Panc1 (cell line): ENCODE measurements around the gene RAX2. TPM values are rescaled to one million over a fixed set of nuclear protein-coding genes. Genes with fewer than 3 reads are reported as not detected.

Source experiments
- ATAC-seq: fragments of 200-7000 bp; cut with Tn5 transposase; 2 replicates; pipeline ENCODE4 v1.9.1; 2020; ENCODE audit warnings: mild to moderate bottlenecking, moderate library complexity
- BruUV-seq: library from RNA; stranded (reverse); fragments of 400-500 nt; replicated peaks from 2 replicates; lab custom pipeline; 2021; lab: Mats Ljungman, UMichigan
- CTCF ChIA-PET: fragments of 300-600 bp; sonication (Branson Sonifier 250); formaldehyde crosslinking; loops from one replicate; lab custom pipeline; 2022; ENCODE audit warnings: antibody characterized with exemption; lab: Charles Lee
- POLR2A ChIA-PET: fragments of 300-600 bp; sonication (Branson Sonifier 250); formaldehyde crosslinking; loops from one replicate; lab custom pipeline; 2022; ENCODE audit warnings: antibody characterized with exemption; lab: Charles Lee
- DNase-seq: peaks from one replicate; pipeline ENCODE4 v3.0.0-alpha.2; 2010; ENCODE audit warnings: low read depth, low spot score
- H3K27ac ChIP-seq: 2 replicates; pipeline ENCODE4 v1.5.1; 2011; ENCODE audit warnings: mild to moderate bottlenecking, low read length, inconsistent platforms
- H3K27me3 ChIP-seq: fragments of 200-500 bp; sonication (Bioruptor generic); 2 replicates; pipeline ENCODE4 v1.6.0; 2014; ENCODE audit warnings: low read length, inconsistent platforms; ENCODE audit not compliant: control insufficient read depth, insufficient read depth
- H3K36me3 ChIP-seq: fragments of 200-500 bp; sonication (Bioruptor generic); 2 replicates; pipeline ENCODE4 v1.5.1; 2014; ENCODE audit warnings: inconsistent platforms, mild to moderate bottlenecking, low read length, moderate library complexity; ENCODE audit not compliant: control insufficient read depth, insufficient read depth
- H3K4me1 ChIP-seq: 2 replicates; pipeline ENCODE4 v1.5.1; 2011; ENCODE audit warnings: inconsistent platforms, mild to moderate bottlenecking, low read length, moderate library complexity; ENCODE audit not compliant: control insufficient read depth, insufficient read depth
- H3K4me3 ChIP-seq, 2 experiments: 2 replicates each; pipeline ENCODE4 v1.5.1; 2011 to 2012; ENCODE audit warnings: low read depth in 2 of 2, low read length in 2 of 2, mild to moderate bottlenecking in 2 of 2, inconsistent platforms in 1 of 2, moderate library complexity in 1 of 2
- H3K9me3 ChIP-seq: fragments of 200-500 bp; sonication (Bioruptor generic); 2 replicates; pipeline ENCODE4 v1.5.1; 2014; ENCODE audit warnings: low read depth, mild to moderate bottlenecking, inconsistent platforms, low read length, moderate library complexity; ENCODE audit not compliant: control insufficient read depth, insufficient read depth
- POLR2AphosphoS5 ChIP-seq: IDR thresholded peaks from 2 replicates; pipeline ENCODE4 v1.6.1; 2012; ENCODE audit warnings: mild to moderate bottlenecking, low read depth, low read length, moderate library complexity
- SIN3A ChIP-seq: IDR thresholded peaks from 2 replicates; pipeline ENCODE4 v1.6.1; 2012; ENCODE audit warnings: low read depth, mild to moderate bottlenecking, low read length, moderate library complexity, borderline replicate concordance; ENCODE audit not compliant: insufficient read depth
- TCF7L2 ChIP-seq: IDR thresholded peaks from 2 replicates; pipeline ENCODE4 v1.6.1; 2011; ENCODE audit warnings: mild to moderate bottlenecking, low read depth, low read length, inconsistent platforms
- in situ Hi-C: cut with HindIII; loops from 2 replicates; pipeline ENCODE4 v1.10.0; 2016; ENCODE audit warnings: low sequenced_read_pairs, low pct_unique_long_range_greater_than_20kb
- intact Hi-C: fragments of 100-400 bp; cut with micrococcal nuclease; formaldehyde crosslinking; loops from one replicate; pipeline ENCODE4 v1.10.0; 2022; ENCODE audit not compliant: unreplicated experiment
- total RNA-seq: library from RNA; stranded (reverse); gene quantifications from one replicate; pipeline ENCODE4 v1.2.1, GENCODE V29; 2021; ENCODE audit not compliant: unreplicated experiment
- TF ChIP-seq, protein P1 (sequence below): fragments of 450-650 bp; IDR thresholded peaks from 2 replicates; pipeline ENCODE4 v1.5.1; 2017; ENCODE audit warnings: mild to moderate bottlenecking
- TF ChIP-seq, protein P2 (sequence below), 2 experiments: IDR thresholded peaks; 2 replicates each; pipeline ENCODE4 v1.6.1; 2011 to 2012; ENCODE audit warnings: low read depth in 2 of 2, control low read depth in 1 of 2, low read length in 1 of 2, mild to moderate bottlenecking in 1 of 2, moderate library complexity in 1 of 2; ENCODE audit not compliant: insufficient read depth in 1 of 2

RAX2 gene
- total RNA-seq, 1 experiment from 2014 or later = not detected

DNA sequence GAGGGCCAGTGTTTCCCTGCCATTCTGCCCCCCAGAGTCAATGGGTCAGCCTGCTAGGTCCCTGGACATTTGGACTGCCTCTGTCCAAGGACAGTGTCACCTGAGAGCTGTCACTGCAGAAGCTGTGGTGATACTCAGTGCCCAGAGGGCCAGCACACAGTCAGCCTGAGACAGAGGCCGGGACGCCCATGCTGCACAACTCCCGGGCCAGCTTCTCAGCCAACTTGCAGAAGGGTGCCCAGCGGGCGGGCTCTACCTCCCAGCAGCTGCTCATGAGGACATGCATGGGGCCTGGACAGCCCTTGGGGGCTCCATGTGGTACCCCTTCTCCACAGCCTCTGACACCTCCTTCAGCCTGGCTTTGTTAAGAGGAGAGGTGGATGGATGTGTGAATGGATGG is 3.8 kb upstream of the RAX2 start:
- ATAC-seq (no peak), DNase-seq (no peak)
- intact Hi-C loops (no loop called here), in situ Hi-C loops (no loop called here)
- BruUV-seq = no TSS peak
- no peaks in the 10 kb centered on the region for H3K4me1 ChIP-seq
- H3K27ac ChIP-seq = no peak overlapping the region
- CTCF ChIA-PET = interaction anchor here (0.6 kb wide), 1 partner anchor 83 kb away, joined by 3 read pairs; no protein-coding TSS in a partner anchor
- no peak overlapping the region for H3K4me3 ChIP-seq
- no peaks in the 10 kb centered on the region for H3K9me3 ChIP-seq
- POLR2A ChIA-PET = no interaction called here
- no peaks in the 10 kb centered on the region for H3K36me3 ChIP-seq
- TF ChIP-seq, protein P1, sequence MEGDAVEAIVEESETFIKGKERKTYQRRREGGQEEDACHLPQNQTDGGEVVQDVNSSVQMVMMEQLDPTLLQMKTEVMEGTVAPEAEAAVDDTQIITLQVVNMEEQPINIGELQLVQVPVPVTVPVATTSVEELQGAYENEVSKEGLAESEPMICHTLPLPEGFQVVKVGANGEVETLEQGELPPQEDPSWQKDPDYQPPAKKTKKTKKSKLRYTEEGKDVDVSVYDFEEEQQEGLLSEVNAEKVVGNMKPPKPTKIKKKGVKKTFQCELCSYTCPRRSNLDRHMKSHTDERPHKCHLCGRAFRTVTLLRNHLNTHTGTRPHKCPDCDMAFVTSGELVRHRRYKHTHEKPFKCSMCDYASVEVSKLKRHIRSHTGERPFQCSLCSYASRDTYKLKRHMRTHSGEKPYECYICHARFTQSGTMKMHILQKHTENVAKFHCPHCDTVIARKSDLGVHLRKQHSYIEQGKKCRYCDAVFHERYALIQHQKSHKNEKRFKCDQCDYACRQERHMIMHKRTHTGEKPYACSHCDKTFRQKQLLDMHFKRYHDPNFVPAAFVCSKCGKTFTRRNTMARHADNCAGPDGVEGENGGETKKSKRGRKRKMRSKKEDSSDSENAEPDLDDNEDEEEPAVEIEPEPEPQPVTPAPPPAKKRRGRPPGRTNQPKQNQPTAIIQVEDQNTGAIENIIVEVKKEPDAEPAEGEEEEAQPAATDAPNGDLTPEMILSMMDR = no peak
- TF ChIP-seq POLR2AphosphoS5 = no peak
- TF ChIP-seq, protein P2, sequence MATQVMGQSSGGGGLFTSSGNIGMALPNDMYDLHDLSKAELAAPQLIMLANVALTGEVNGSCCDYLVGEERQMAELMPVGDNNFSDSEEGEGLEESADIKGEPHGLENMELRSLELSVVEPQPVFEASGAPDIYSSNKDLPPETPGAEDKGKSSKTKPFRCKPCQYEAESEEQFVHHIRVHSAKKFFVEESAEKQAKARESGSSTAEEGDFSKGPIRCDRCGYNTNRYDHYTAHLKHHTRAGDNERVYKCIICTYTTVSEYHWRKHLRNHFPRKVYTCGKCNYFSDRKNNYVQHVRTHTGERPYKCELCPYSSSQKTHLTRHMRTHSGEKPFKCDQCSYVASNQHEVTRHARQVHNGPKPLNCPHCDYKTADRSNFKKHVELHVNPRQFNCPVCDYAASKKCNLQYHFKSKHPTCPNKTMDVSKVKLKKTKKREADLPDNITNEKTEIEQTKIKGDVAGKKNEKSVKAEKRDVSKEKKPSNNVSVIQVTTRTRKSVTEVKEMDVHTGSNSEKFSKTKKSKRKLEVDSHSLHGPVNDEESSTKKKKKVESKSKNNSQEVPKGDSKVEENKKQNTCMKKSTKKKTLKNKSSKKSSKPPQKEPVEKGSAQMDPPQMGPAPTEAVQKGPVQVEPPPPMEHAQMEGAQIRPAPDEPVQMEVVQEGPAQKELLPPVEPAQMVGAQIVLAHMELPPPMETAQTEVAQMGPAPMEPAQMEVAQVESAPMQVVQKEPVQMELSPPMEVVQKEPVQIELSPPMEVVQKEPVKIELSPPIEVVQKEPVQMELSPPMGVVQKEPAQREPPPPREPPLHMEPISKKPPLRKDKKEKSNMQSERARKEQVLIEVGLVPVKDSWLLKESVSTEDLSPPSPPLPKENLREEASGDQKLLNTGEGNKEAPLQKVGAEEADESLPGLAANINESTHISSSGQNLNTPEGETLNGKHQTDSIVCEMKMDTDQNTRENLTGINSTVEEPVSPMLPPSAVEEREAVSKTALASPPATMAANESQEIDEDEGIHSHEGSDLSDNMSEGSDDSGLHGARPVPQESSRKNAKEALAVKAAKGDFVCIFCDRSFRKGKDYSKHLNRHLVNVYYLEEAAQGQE (IDR thresholded peaks at IDR 0.05; ENCODE audit: insufficient read depth in 1 of 2, low read depth in 2 of 2, low read length in 1 of 2) = no peak
- TF ChIP-seq SIN3A = no peak
- TF ChIP-seq TCF7L2 = no peak
- no peaks in the 10 kb centered on the region for H3K27me3 ChIP-seq

DNA sequence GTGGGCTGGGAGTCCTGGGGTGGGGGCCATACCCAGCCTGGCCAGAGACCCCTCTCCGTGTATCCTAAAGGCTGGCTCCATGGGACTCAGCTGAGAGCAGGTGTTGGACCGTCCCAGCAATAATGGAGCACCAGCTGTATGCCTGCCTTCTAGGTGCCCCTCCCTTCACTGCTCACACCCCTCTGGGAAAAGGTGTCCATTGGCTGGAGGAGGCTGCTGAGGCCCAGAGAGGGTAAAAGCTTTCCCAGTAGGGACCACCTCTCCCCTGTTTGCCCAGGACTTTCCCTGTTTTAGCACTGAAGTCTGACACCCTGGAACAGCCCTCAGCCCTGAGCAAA is 3.3 kb upstream of the RAX2 start:
- TF ChIP-seq POLR2AphosphoS5 (no peak), SIN3A (no peak)
- in situ Hi-C loops (no loop called here), intact Hi-C loops (no loop called here)
- DNase-seq (no peak), ATAC-seq (no peak)
- BruUV-seq = no TSS peak
- Histone ChIP-seq H3K4me3 (no peak overlapping the region), H3K36me3 (no peaks in the 10 kb centered on the region), H3K9me3 (no peaks in the 10 kb centered on the region), H3K27me3 (no peaks in the 10 kb centered on the region), H3K27ac (no peak overlapping the region), H3K4me1 (no peaks in the 10 kb centered on the region)
- POLR2A ChIA-PET = no interaction called here
- CTCF ChIA-PET = interaction anchor here (0.6 kb wide), 1 partner anchor 83 kb away, joined by 3 read pairs; no protein-coding TSS in a partner anchor

- CTCF ChIA-PET = no interaction called here
- DNase-seq (no peak), ATAC-seq (no peak)
- TF ChIP-seq, protein P1 = no peak
- TF ChIP-seq SIN3A (no peak), POLR2AphosphoS5 (no peak), TCF7L2 (no peak)
- TF ChIP-seq, protein P2 (IDR thresholded peaks at IDR 0.05; ENCODE audit: insufficient read depth in 1 of 2, low read depth in 2 of 2, low read length in 1 of 2) = no peak
- H3K4me1 ChIP-seq = no peaks in the 10 kb centered on the region
- intact Hi-C loops (no loop called here), in situ Hi-C loops (no loop called here)
- H3K27ac ChIP-seq = no peak overlapping the region
- no peaks in the 10 kb centered on the region for H3K36me3 ChIP-seq
- no peaks in the 10 kb centered on the region for H3K27me3 ChIP-seq
- BruUV-seq = no TSS peak
- H3K9me3 ChIP-seq = no peaks in the 10 kb centered on the region
- H3K4me3 ChIP-seq = no peak overlapping the region
- POLR2A ChIA-PET = interaction anchor here (0.5 kb wide), 1 partner anchor 58 kb away, joined by 7 read pairs; no protein-coding TSS in a partner anchor
These were observed 2.8 kb upstream of the RAX2 start for GRCh38 chr19:3774621-3775373.
